HepG2 (cell line): Measurements from ENCODE around the gene TDRD1. TPM values are rescaled to one million over a fixed set of nuclear protein-coding genes. Genes with fewer than 3 reads are reported as not detected.

ENCODE experiments used
- ATAC-seq: fragments of 200-7000 bp; cut with Tn5 transposase; 3 replicates; pipeline ENCODE4 v1.9.1; 2020; ENCODE audit warnings: mild to moderate bottlenecking, moderate library complexity
- BruUV-seq: library from RNA; stranded (reverse); fragments of 400-500 nt; replicated peaks from 2 replicates; lab custom pipeline; 2021; lab: Mats Ljungman, UMichigan
- CTCF ChIA-PET: fragments of 300-600 bp; formaldehyde crosslinking; extraction: SDS; loops from one replicate; lab custom pipeline; 2021; ENCODE audit warnings: low total read pairs, inconsistent platforms, low intra/inter-chr PET ratio; lab: Yijun Ruan, JAX
- POLR2A ChIA-PET: fragments of 350-600 bp; sonication (Branson Sonifier 250); formaldehyde crosslinking; loops from one replicate; lab custom pipeline; 2020; ENCODE audit warnings: antibody characterized with exemption, inconsistent platforms; lab: Yijun Ruan, JAX
- DNase-seq: peaks from one replicate; pipeline ENCODE4 v3.0.0-alpha.2; 2015; ENCODE audit warnings: low spot score
- FAIRE-seq: peaks from 3 replicates; lab custom pipeline; 2011; peaks lifted over from hg19 to GRCh38; lab: Jason Lieb, UNC
- H2AFZ ChIP-seq: one replicate; pipeline ENCODE4 v1.6.1; 2011; ENCODE audit warnings: low read length, inconsistent platforms
- H3K27ac ChIP-seq: fragments of 300-600 bp; 3 replicates; pipeline ENCODE4 v1.8.0; 2011; ENCODE audit warnings: mixed run types, mild to moderate bottlenecking, mixed read lengths, low read length, inconsistent platforms; ENCODE audit not compliant: insufficient read depth; ENCODE audit errors: extremely low read length
- H3K27me3 ChIP-seq, 2 experiments: fragments of 200-600 bp in 1 of 2; 2 replicates in 1 of 2; 3 replicates in 1 of 2; pipeline versions ENCODE4 v1.6.0 to v1.8.0; 2011; ENCODE audit warnings: low read length in 2 of 2, mild to moderate bottlenecking in 2 of 2, moderate library complexity in 2 of 2, inconsistent platforms in 1 of 2; ENCODE audit not compliant: insufficient read depth in 2 of 2, control insufficient read depth in 1 of 2
- H3K36me3 ChIP-seq, 2 experiments: fragments of 200-600 bp in 1 of 2; replicated peaks in 1 of 2; 2 replicates in 1 of 2; 3 replicates in 1 of 2; pipeline versions ENCODE4 v1.5.1 to v1.8.0; 2011; ENCODE audit warnings: low read length in 2 of 2, inconsistent platforms in 1 of 2; ENCODE audit not compliant: insufficient read depth in 2 of 2, control insufficient read depth in 1 of 2
- H3K4me1 ChIP-seq: 2 replicates; pipeline ENCODE4 v1.5.1; 2012; ENCODE audit warnings: low read length, inconsistent platforms; ENCODE audit not compliant: insufficient read depth
- H3K4me2 ChIP-seq: 2 replicates; pipeline ENCODE4 v1.6.0; 2011; ENCODE audit warnings: low read depth, low read length, inconsistent platforms
- H3K4me3 ChIP-seq, 3 experiments: fragments of 200-600 bp in 1 of 3; sonication (generic), shearing (Covaris generic) in 1 of 3; replicated peaks in 1 of 3; 2 replicates each; pipeline ENCODE4 v1.5.1; 2011 to 2016; ENCODE audit warnings: low read length in 3 of 3, inconsistent platforms in 2 of 3, low read depth in 2 of 3, mild to moderate bottlenecking in 2 of 3, control low read depth in 1 of 3, mixed read lengths in 1 of 3; ENCODE audit not compliant: insufficient read depth in 1 of 3
- H3K79me2 ChIP-seq: one replicate; pipeline ENCODE4 v1.6.1; 2011; ENCODE audit warnings: low read length, inconsistent platforms; ENCODE audit not compliant: insufficient read depth
- H3K9ac ChIP-seq: 2 replicates; pipeline ENCODE4 v1.6.0; 2011; ENCODE audit warnings: mild to moderate bottlenecking, low read depth, low read length, inconsistent platforms; ENCODE audit not compliant: insufficient read depth
- H3K9me3 ChIP-seq: 2 replicates; pipeline ENCODE4 v1.5.1; 2012; ENCODE audit warnings: mild to moderate bottlenecking, low read length
- H4K20me1 ChIP-seq: 2 replicates; pipeline ENCODE4 v1.6.0; 2011; ENCODE audit warnings: inconsistent platforms, mild to moderate bottlenecking, low read length, moderate library complexity; ENCODE audit not compliant: insufficient read depth
- CAMTA2 ChIP-seq: sonication (generic); formaldehyde crosslinking; IDR thresholded peaks from 2 replicates; pipeline ENCODE4 v1.4.0; 2020; ENCODE audit warnings: mild to moderate bottlenecking, missing genetic modification reagents, borderline replicate concordance
- CREM ChIP-seq, 2 experiments: sonication (generic) in 1 of 2; formaldehyde crosslinking in 1 of 2; IDR thresholded peaks; 2 replicates each; pipeline versions ENCODE4 v1.4.0 to v1.6.1; 2016 to 2020; ENCODE audit warnings: antibody characterized with exemption in 1 of 2, mild to moderate bottlenecking in 1 of 2, missing genetic modification reagents in 1 of 2
- DRAP1 ChIP-seq: IDR thresholded peaks from 2 replicates; pipeline ENCODE4 v1.6.1; 2016; ENCODE audit warnings: missing genetic modification reagents, missing compliant biosample characterization
- GLI4 ChIP-seq: sonication (generic); formaldehyde crosslinking; IDR thresholded peaks from 2 replicates; pipeline ENCODE4 v1.5.1; 2020; ENCODE audit warnings: missing genetic modification reagents, mild to moderate bottlenecking, moderate library complexity, borderline replicate concordance
- MXD1 ChIP-seq: sonication (generic); formaldehyde crosslinking; IDR thresholded peaks from 2 replicates; pipeline ENCODE4 v1.4.0; 2020; ENCODE audit warnings: mild to moderate bottlenecking, missing genetic modification reagents
- NPAS2 ChIP-seq: sonication (generic); formaldehyde crosslinking; IDR thresholded peaks from 2 replicates; pipeline ENCODE4 v1.8.0; 2022; ENCODE audit warnings: mild to moderate bottlenecking, missing genetic modification reagents, borderline replicate concordance
- RARG ChIP-seq: sonication (generic); formaldehyde crosslinking; IDR thresholded peaks from 2 replicates; pipeline ENCODE4 v1.4.0; 2020; ENCODE audit warnings: low read depth, mild to moderate bottlenecking, missing genetic modification reagents
- RBAK ChIP-seq: sonication (generic); formaldehyde crosslinking; IDR thresholded peaks from 2 replicates; pipeline ENCODE4 v1.5.1; 2020; ENCODE audit warnings: mild to moderate bottlenecking, missing genetic modification reagents
- RBFOX2 ChIP-seq: fragments of 200-400 bp; formaldehyde crosslinking; IDR thresholded peaks from 2 replicates; pipeline ENCODE4 v1.6.1; 2017; ENCODE audit warnings: low read depth, mild to moderate bottlenecking, low read length
- SOX13 ChIP-seq, 3 experiments: fragments of 450-650 bp in 1 of 3; sonication (generic) in 1 of 3; formaldehyde crosslinking in 1 of 3; IDR thresholded peaks in 2 of 3; conservative IDR thresholded peaks in 1 of 3; 2 replicates each; pipeline versions ENCODE4 v1.5.0 to v1.6.1; 2016 to 2020; ENCODE audit warnings: antibody characterized with exemption in 1 of 3, mild to moderate bottlenecking in 1 of 3, missing compliant biosample characterization in 1 of 3, missing genetic modification reagents in 1 of 3, moderate library complexity in 1 of 3
- STAT5B ChIP-seq: sonication (generic); formaldehyde crosslinking; IDR thresholded peaks from 2 replicates; pipeline ENCODE4 v1.4.0; 2020; ENCODE audit warnings: missing genetic modification reagents
- ZFAT ChIP-seq: sonication (generic); formaldehyde crosslinking; conservative IDR thresholded peaks from 2 replicates; pipeline ENCODE4 v1.8.1; 2023; ENCODE audit warnings: missing genetic modification reagents, inconsistent platforms
- ZNF12 ChIP-seq: sonication (generic); formaldehyde crosslinking; IDR thresholded peaks from 2 replicates; pipeline ENCODE4 v1.5.0; 2020; ENCODE audit warnings: missing genetic modification reagents
- ZNF264 ChIP-seq: sonication (generic); formaldehyde crosslinking; IDR thresholded peaks from 2 replicates; pipeline ENCODE4 v1.4.0; 2020; ENCODE audit warnings: missing genetic modification reagents
- ZNF567 ChIP-seq: sonication (generic); formaldehyde crosslinking; IDR thresholded peaks from 2 replicates; pipeline ENCODE4 v1.8.1; 2023; ENCODE audit warnings: mild to moderate bottlenecking, missing genetic modification reagents, borderline replicate concordance
- ZNF83 ChIP-seq: sonication (generic); formaldehyde crosslinking; IDR thresholded peaks from 2 replicates; pipeline ENCODE4 v1.4.0; 2020; ENCODE audit warnings: missing genetic modification reagents, mild to moderate bottlenecking, borderline replicate concordance
- ZNF841 ChIP-seq: sonication (generic); formaldehyde crosslinking; IDR thresholded peaks from 2 replicates; pipeline ENCODE4 v1.8.1; 2023; ENCODE audit warnings: missing genetic modification reagents, borderline replicate concordance
- ZNF883 ChIP-seq: sonication (generic); formaldehyde crosslinking; IDR thresholded peaks from 2 replicates; pipeline ENCODE4 v1.5.1; 2020; ENCODE audit warnings: mild to moderate bottlenecking, missing genetic modification reagents; ENCODE audit errors: not compliant biosample characterization
- WGBS: methylation state at CpG from one replicate; pipeline ENCODE4 v1.1.6; 2017; ENCODE audit warnings: low lambda C conversion rate; 5-methylcytosine and 5-hydroxymethylcytosine counted together
- in situ Hi-C: cut with HindIII; loops from 2 replicates; pipeline ENCODE4 v1.10.0; 2017; ENCODE audit warnings: low pct_unique_long_range_greater_than_20kb; ENCODE audit not compliant: extremely low pct_ligation_motif_present
- intact Hi-C: fragments of 100-400 bp; cut with micrococcal nuclease; formaldehyde crosslinking; loops from one replicate; pipeline ENCODE4 v1.10.0; 2022; ENCODE audit not compliant: unreplicated experiment
- polyA plus RNA-seq, 8 experiments: library from polyadenylated mRNA; depleted of rRNA in 3 of 8; stranded (reverse) in 7 of 8; unstranded in 1 of 8; fragments of >200 nt; fragmentation: Illumina TruSeq in 4 of 8; extraction: Trizol in 4 of 8; gene quantifications; 2 replicates each; pipeline versions ENCODE4 v1.2.1 to v1.2.3, GENCODE V29; 2011 to 2016; ENCODE audit warnings: low read depth in 4 of 8, missing spikeins in 1 of 8, mixed read lengths in 1 of 8; ENCODE audit not compliant: insufficient read depth in 1 of 8
- total RNA-seq, 5 experiments: library from RNA; depleted of rRNA; stranded (reverse); fragments of >200 nt; fragmentation: Illumina TruSeq; extraction: Trizol; gene quantifications; 2 replicates each; pipeline ENCODE4 v1.2.3, GENCODE V29; 2016; ENCODE audit warnings: low read depth in 1 of 5

The TDRD1 gene
- total and polyA plus RNA-seq, 2 of the 13 experiments (the other 11 are each of a cell fraction or from before 2014, with no cell fraction given): not detected

- TF ChIP-seq ZNF83 (no peak), ZNF12 (CRISPR knock-in tag) (no peak), CAMTA2 (no peak), NPAS2 (CRISPR knock-in tag) (no peak), MXD1 (CRISPR knock-in tag) (no peak), ZNF841 (no peak)
- TF ChIP-seq, all 625 proteins: peak for 0
Observed at GRCh38 chr10:114163062-114163461, 16.1 kb upstream of the TDRD1 start (continued).

- H3K36me3 ChIP-seq: peaks cover 0 to 3% of the 10 kb centered on the region in 2 experiments; a peak in 3 of 5 replicates
- intact Hi-C loops (no loop called here), in situ Hi-C loops (no loop called here)
- POLR2A ChIA-PET: no interaction called here
- ATAC-seq: no peak
- no peaks in the 10 kb centered on the region for H4K20me1 ChIP-seq
- peaks cover 9% of the 10 kb centered on the region for H3K9me3 ChIP-seq
- no peak overlapping the region for H3K27ac ChIP-seq
- no peak overlapping the region for H3K9ac ChIP-seq
- no peak overlapping the region for H2AFZ ChIP-seq
- TF ChIP-seq RARG: no peak
- TF ChIP-seq DRAP1 (CRISPR knock-in tag): no peak
- no peak for TF ChIP-seq ZNF264
- TF ChIP-seq SOX13 (IDR thresholded peaks at IDR 0.05): no peak
- no peak for TF ChIP-seq SOX13 (CRISPR knock-in tag; conservative IDR thresholded peaks at IDR 0.05 in 1 of 2, IDR thresholded peaks at IDR 0.05 in 1 of 2)
- TF ChIP-seq STAT5B (CRISPR knock-in tag): no peak
- TF ChIP-seq ZNF883 (CRISPR knock-in tag): no peak
- TF ChIP-seq ZFAT (CRISPR knock-in tag): no peak
- no peak for TF ChIP-seq CREM (IDR thresholded peaks at IDR 0.05)
- no peak for TF ChIP-seq CREM (CRISPR knock-in tag; IDR thresholded peaks at IDR 0.05)
- no peak for TF ChIP-seq ZNF567 (CRISPR knock-in tag)
- no peak for TF ChIP-seq RBAK (CRISPR knock-in tag)
- TF ChIP-seq GLI4: no peak
- TF ChIP-seq RBFOX2: no peak
- no peaks in the 10 kb centered on the region; a peak in 1 of 5 replicates for H3K27me3 ChIP-seq
- CTCF ChIA-PET: no interaction called here
- BruUV-seq: no TSS peak
- H3K4me3 ChIP-seq: no peak overlapping the region
- peaks cover 34% of the 10 kb centered on the region for H3K79me2 ChIP-seq
- no peak for FAIRE-seq
- WGBS: 89% methylated on average over 3 of the region's 3 CpGs
- H3K4me1 ChIP-seq: peaks cover 4% of the 10 kb centered on the region; the same call in 1 of the 2 replicates
- no peak for DNase-seq
- no peak overlapping the region for H3K4me2 ChIP-seq
Observed at GRCh38 chr10:114166043-114166442, 13.1 kb upstream of the TDRD1 start.
